HL-60 (cell line): Measurements from ENCODE around the gene AGAP1.

Experiments
- DNase-seq, 2 experiments: peaks; one replicate each; pipeline ENCODE4 v3.0.0-alpha.2; 2010 to 2020; ENCODE audit warnings: low read depth in 1 of 2, low spot score in 1 of 2
- H3K27ac ChIP-seq: fragments of 250-450 bp; sonication (Bioruptor Pico); replicated peaks from 2 replicates; pipeline ENCODE4 v1.5.1; 2020; ENCODE audit warnings: mild to moderate bottlenecking, moderate library complexity
- H3K27me3 ChIP-seq: fragments of 250-450 bp; sonication (Bioruptor Pico); 2 replicates; pipeline ENCODE4 v1.5.1; 2021; ENCODE audit warnings: mild to moderate bottlenecking, moderate library complexity; ENCODE audit not compliant: insufficient read depth, poor library complexity, severe bottlenecking
- H3K4me3 ChIP-seq: replicated peaks from 2 replicates; pipeline ENCODE4 v1.5.1; 2011; ENCODE audit warnings: mild to moderate bottlenecking, control low read depth, low read length; ENCODE audit not compliant: insufficient read depth
- CTCF ChIP-seq: IDR thresholded peaks from one replicate; pipeline ENCODE4 v1.5.1; 2011; ENCODE audit warnings: low read length, control low read depth, inconsistent platforms; ENCODE audit not compliant: insufficient read depth
- GABPA ChIP-seq: IDR thresholded peaks from 2 replicates; pipeline ENCODE4 v1.6.1; 2012; ENCODE audit warnings: low read depth
- POLR2AphosphoS5 ChIP-seq: IDR thresholded peaks from 2 replicates; pipeline ENCODE4 v1.6.1; 2012; ENCODE audit warnings: low read depth
- REST ChIP-seq: IDR thresholded peaks from 2 replicates; pipeline ENCODE4 v1.6.1; 2012; ENCODE audit warnings: low read depth; ENCODE audit not compliant: insufficient replicate concordance
- SPI1 ChIP-seq: IDR thresholded peaks from 2 replicates; pipeline ENCODE4 v1.6.1; 2012; ENCODE audit warnings: low read depth, mild to moderate bottlenecking, borderline replicate concordance

AGAP1 gene

GRCh38 chr2:235575431-235575830 lies 81.6 kb downstream of the AGAP1 start:
- no peaks in the 10 kb centered on the region for H3K27me3 ChIP-seq
- H3K4me3 ChIP-seq = no peak overlapping the region
- no peak for DNase-seq
- no peak overlapping the region for H3K27ac ChIP-seq
- TF ChIP-seq SPI1 = no peak
- no peak for TF ChIP-seq GABPA
- no peak for TF ChIP-seq REST
- TF ChIP-seq POLR2AphosphoS5 = no peak
- TF ChIP-seq CTCF = no peak

DNA sequence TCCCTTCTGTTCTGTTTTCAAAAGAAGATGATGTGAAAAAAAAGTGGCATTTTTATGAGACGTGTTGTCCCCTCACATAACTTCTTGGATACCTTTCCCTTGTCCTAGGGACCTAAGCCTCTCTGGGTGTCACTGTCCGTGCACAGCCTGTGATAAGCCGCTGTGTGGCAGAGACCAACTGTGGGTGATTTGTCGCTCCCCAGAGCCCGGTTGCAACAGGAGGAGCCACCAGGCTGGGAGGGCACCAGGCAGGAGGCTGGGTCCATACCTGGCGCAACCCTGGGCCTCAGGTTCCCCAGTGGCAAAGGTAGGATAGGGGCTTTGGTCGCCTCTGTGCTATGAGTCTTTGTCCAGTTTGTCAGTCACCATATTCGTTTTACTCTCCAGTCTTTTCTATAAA lies 82.1 kb downstream of the AGAP1 start:
- no peaks in the 10 kb centered on the region for H3K27me3 ChIP-seq
- DNase-seq = no peak
- no peak overlapping the region for H3K4me3 ChIP-seq
- no peak for TF ChIP-seq POLR2AphosphoS5
- TF ChIP-seq GABPA = no peak
- no peak for TF ChIP-seq REST
- no peak for TF ChIP-seq CTCF
- no peak for TF ChIP-seq SPI1
- H3K27ac ChIP-seq = no peak overlapping the region

GRCh38 chr2:235576337-235576910 lies 82.6 kb downstream of the AGAP1 start:
- no peaks in the 10 kb centered on the region for H3K27me3 ChIP-seq
- H3K4me3 ChIP-seq = no peak overlapping the region
- TF ChIP-seq GABPA (no peak), REST (no peak)
- no peak overlapping the region for H3K27ac ChIP-seq
- no peak for DNase-seq
